ENCODE data around the gene SLC8A1.
A peak's percentile ranks its signal among the peaks of the same experiment; 100 is the strongest.

SLC8A1 gene

DNA sequence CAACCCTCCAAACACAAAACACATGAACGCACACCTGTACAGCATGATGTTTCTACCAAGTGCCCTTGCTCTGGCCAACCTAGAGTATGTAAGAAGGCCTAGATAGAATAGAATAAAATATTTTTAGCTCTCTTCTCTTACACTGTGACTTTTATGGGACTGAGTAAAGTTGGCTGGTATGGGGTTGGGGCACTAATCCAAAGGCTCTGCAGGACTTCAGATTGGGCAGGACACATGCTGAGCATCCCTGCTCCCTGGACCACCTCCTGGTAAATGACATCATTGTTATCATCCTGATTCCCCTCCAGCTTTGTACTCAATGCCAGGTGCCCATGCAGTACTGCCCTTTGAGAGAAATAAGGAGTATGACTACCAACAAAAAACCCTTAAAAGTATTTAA is 322.2 kb downstream of the SLC8A1 start:
- DNase-seq: no peak

GRCh38 chr2:40128796-40129195 is 323.1 kb downstream of the SLC8A1 start:
- no peak for DNase-seq

DNA sequence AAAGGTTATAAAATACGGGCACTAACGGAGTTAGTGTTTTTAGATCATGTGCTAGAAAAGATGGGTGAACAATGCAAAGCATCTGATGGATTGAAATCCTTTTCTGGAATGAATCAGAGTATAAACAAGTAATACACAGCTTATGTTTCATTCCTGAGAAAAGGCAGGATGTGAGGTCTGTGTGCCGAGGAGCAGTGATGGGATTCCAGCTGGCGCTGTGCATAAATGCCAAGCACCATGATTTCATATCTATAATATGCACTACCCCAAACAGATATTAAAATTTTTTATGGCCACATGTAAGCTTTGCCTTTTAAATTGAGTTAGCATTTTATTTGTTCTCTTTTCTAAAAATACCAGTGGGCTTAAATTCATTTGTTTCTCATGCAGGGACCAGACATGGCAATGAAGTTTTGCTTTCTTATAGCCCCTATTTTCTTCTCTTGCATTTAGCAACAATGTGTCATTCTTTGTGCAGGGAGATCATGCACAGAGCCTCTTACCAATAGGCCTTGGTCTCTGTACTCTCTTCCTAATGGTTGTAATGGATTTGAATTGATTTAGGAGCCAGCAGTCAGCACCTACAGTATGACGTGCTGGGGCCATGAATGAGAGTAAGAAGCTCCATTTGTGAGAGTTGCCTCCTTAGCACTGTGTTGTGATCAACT is 323.9 kb downstream of the SLC8A1 start:
- no peak for DNase-seq

- no peak for DNase-seq
Measured at GRCh38 chr2:40127146-40127545, 324.7 kb downstream of the SLC8A1 start.

- no peak for DNase-seq
Measured at GRCh38 chr2:40126006-40126405, 325.9 kb downstream of the SLC8A1 start.

- no peak for DNase-seq
Measured at GRCh38 chr2:40123746-40124145, 328.1 kb downstream of the SLC8A1 start.

DNA sequence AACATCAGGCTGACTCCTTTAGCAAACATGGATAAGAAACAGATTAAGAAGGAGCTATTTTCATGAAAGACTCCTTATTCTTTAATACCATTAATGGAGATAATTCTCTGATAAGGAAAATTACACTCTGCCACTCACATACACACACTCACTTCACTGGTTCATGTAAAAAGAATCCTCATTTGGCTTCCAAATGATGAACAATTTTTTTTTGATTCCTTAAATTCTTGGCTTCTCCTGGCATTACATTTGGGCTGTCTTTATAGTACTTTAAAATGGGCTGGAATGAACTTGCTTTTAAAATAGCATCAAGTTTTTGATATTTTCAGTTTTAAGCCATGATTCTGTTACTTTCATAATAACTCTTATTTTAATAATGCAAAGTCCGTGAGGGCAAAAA is 328.6 kb downstream of the SLC8A1 start:
- DNase-seq: no peak

DNA sequence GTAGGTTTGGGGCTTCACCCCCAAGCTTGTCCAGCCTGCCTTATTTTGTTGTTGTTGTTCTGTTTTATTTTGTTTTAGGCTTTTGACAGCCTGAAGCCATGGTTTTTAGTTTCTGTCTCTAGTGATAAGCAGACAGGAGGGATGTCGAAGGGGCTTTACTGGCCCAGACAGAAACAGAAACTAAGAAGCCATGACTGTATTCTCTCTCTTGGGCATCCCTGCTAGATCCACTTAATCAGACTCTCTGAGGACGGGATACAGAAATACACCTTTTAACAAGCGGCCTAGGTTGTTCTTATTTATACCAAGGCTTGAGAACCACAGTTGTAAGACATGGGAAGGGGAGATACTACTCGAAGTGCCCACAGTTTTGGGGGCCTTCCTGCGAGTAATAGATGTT is 330.9 kb downstream of the SLC8A1 start:
- no peak for DNase-seq

DNA sequence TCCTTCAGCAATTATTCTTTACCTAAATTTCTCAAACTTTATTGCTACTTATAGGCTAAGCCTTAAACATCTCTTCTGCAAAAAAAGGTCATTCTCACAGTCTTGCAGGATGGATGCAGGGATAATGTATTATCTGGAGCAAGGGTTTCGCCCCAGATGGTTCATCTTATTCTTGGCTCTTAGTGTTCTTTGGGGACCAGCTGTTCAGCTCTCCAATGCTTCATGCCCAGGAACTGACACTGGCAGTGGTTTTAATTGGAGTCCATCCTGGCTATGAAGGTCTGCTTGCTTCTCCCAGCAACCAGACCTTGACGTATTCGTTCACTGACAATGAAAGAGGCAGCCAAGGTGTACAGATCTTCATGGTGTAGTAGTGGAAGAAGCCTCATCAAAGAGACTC is 331.9 kb downstream of the SLC8A1 start:
- DNase-seq: no peak

- DNase-seq: no peak
Measured at GRCh38 chr2:40118622-40119021, 333.3 kb downstream of the SLC8A1 start.

DNA sequence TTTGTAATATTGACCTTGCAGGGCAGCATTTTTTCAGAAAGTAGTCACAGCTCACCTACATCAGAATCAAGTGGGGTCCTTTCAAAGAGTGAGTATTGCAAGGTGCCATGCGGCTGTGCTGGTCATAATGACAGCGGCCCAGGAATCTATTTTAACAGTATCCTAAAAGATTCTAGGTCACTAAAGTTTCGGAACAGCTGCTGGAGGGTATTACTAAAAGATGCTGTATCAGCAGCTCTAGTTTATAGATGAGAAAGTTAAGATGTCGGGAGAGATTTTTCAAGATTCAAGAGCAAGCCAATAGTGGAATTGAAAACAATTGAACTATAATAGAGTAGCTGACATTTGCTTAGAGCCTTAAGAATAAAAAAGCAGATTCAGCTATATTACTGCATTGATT is 336.0 kb downstream of the SLC8A1 start:
- no peak for DNase-seq

DNA sequence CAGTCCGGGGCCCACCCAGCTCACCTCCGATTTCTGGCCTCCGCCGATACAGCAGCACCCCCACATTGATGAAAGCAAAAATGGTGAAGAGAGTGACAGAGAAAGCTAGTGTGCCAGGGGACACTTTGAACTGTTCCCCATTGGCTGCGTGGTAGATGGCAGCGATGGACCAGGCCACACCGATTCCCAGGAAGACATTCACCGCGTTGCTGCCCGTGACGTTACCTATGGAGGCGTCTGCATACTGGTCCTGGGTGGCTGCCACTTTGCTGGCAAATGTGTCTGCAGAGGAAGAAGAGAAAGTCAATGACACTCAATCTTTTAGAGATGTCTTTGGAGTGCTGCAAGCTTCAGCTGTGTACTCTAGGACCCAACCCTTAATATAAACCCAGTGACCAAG is 336.5 kb downstream of the SLC8A1 start:
- no peak for DNase-seq

GRCh38 chr2:40113997-40114396 is 337.9 kb downstream of the SLC8A1 start:
- DNase-seq: no peak

GRCh38 chr2:40113272-40113968 is 338.5 kb downstream of the SLC8A1 start:
- no peak for DNase-seq

DNA sequence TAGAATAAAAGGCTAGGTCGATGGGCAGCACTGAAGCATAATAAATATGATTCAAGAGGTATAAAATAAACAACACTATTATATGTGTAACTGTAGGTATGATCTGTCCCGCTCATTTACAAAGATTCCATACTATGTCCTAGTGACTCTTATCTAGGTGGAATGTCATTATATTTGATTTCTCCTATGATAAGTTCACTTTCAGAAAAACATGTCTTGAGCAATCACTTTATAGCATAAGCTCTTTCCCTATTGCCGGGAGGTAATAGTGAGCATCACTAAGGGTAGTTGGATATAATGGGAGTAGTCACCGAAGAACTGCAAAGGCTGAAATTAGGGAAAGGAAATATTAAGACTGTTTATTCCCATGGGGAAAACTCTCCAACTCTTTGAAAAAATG is 342.5 kb downstream of the SLC8A1 start:
- DNase-seq: no peak

- no peak for DNase-seq
Measured at GRCh38 chr2:40108851-40109250, 343.0 kb downstream of the SLC8A1 start.

DNA sequence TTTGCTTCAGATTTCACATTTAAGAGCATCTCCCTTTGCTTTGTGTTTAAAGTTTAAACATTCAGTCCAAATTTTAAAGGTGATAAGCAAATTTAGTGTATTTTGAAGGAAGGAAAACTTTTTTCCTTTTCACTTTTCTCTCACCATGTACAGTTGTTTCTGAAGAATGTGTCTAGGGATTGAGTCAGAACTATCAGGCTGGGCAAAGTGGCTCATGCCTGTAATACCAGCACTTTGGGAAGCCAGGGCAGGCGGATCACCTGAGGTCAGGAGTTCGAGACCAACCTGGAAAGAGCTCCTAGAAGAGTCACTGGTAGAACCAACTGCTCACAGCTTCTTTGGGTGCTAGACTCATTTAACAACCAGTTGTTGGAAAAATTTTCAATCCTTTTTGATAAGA is 345.8 kb downstream of the SLC8A1 start:
- DNase-seq: no peak

- no peak for DNase-seq
Measured at GRCh38 chr2:40105593-40105992, 346.3 kb downstream of the SLC8A1 start.

- DNase-seq: no peak
Measured at GRCh38 chr2:40103590-40103989, 348.3 kb downstream of the SLC8A1 start.

- DNase-seq: no peak
Measured at GRCh38 chr2:40103163-40103562, 348.7 kb downstream of the SLC8A1 start.

GRCh38 chr2:40102447-40102846 is 349.4 kb downstream of the SLC8A1 start:
- no peak for DNase-seq

GRCh38 chr2:40101131-40101575 is 350.7 kb downstream of the SLC8A1 start:
- peak in 1 of 2 donors; percentile 55 for DNase-seq

- no peak for DNase-seq
Measured at GRCh38 chr2:40100676-40101075, 351.2 kb downstream of the SLC8A1 start.

DNA sequence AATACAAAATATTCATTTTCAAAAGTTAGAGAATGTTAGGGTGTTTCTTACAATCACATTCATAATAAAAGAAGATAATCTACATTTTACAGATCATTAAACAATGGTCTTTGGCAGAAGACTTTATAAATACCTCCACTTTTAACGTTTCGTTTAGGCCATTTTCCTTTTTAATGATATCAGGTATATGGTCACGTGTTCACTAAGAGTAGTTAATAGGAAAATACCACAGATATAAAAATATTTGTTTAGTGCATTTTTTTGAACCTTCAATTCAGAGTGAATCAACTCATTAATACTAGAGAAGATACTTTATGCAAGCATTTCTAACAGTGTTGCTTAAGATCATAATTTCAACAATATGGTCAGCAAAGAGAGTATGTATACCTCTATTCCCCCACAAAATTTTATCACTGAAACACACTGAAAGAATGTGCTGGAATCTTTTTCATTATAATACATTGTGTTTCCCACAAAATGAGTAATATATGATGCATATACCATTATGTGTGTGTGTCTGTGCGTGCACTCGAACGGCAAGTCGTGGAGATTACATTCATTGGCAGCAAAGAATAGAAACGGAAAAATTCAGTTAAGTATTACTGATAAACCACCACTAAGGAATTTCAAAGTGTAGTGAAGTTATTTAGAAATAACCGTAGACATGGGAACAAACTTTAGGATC is 353.0 kb downstream of the SLC8A1 start:
- no peak for DNase-seq
